Measurements from ENCODE around the gene SH3RF3. TPM values are rescaled to one million over a fixed set of nuclear protein-coding genes. Genes with fewer than 3 reads are reported as not detected.

SH3RF3 gene
- total and polyA plus RNA-seq, 2 of the 13 experiments (the other 11 are each of a cell fraction or from before 2014, with no cell fraction given): 0.04 TPM; not detected in 1

- Histone ChIP-seq H3K9me3 (ENCODE audit: low read length) (no peaks in the 10 kb centered on the region), H3K27me3 (ENCODE audit: control insufficient read depth in 1 of 2, insufficient read depth in 2 of 2, low read length in 2 of 2) (peaks cover 0 to 3% of the 10 kb centered on the region in 2 experiments; a peak in 2 of 5 replicates), H3K9ac (ENCODE audit: insufficient read depth, low read depth, low read length) (no peak overlapping the region), H4K20me1 (ENCODE audit: insufficient read depth, low read length) (no peaks in the 10 kb centered on the region), H3K36me3 (replicated peaks in 1 of 2; ENCODE audit: control insufficient read depth in 1 of 2, insufficient read depth in 2 of 2, low read length in 2 of 2) (no peaks in the 10 kb centered on the region), H3K4me2 (ENCODE audit: low read depth, low read length) (no peak overlapping the region), H3K27ac (ENCODE audit: extremely low read length, insufficient read depth, low read length) (no peak overlapping the region), H3K4me3 (replicated peaks in 1 of 3; ENCODE audit: insufficient read depth in 1 of 3, low read depth in 2 of 3, low read length in 3 of 3) (no peak overlapping the region), H3K4me1 (ENCODE audit: insufficient read depth, low read length) (no peaks in the 10 kb centered on the region), H3K79me2 (ENCODE audit: insufficient read depth, low read length) (no peaks in the 10 kb centered on the region), H2AFZ (ENCODE audit: low read length) (no peak overlapping the region)
- no TSS peak for BruUV-seq (replicated peaks)
- ChIA-PET CTCF (ENCODE audit: low intra/inter-chr PET ratio, low total read pairs) (no interaction called here), POLR2A (no interaction called here)
- in situ Hi-C loops (cut with HindIII; ENCODE audit: extremely low pct_ligation_motif_present, low pct_unique_long_range_greater_than_20kb): no loop called here
- 57% methylated on average over 4 of the region's 4 CpGs for WGBS (ENCODE audit: low lambda C conversion rate)
- no peak for TF ChIP-seq ZBTB20 (CRISPR knock-in tag; IDR thresholded peaks at IDR 0.05; ENCODE audit: borderline replicate concordance, low read depth)
- no peak for TF ChIP-seq DBP (CRISPR knock-in tag; IDR thresholded peaks at IDR 0.05; ENCODE audit: not compliant biosample characterization)
- TF ChIP-seq DMTF1 (CRISPR knock-in tag; IDR thresholded peaks at IDR 0.05): no peak
- ATAC-seq (no peak), FAIRE-seq (no peak), DNase-seq (ENCODE audit: low spot score) (no peak)
- intact Hi-C loops (cut with micrococcal nuclease; ENCODE audit: unreplicated experiment): no loop called here
Observed at GRCh38 chr2:109331081-109331480, 202.1 kb downstream of the SH3RF3 start.
